GM21526 (cell line): ENCODE measurements around the gene TULP4.
"Not testable (repeated sequence)": the region's sequence is repeated elsewhere in the genome, so short reads cannot be mapped to it uniquely, and the experiment has no call there.

Source experiments
- ATAC-seq: cut with Tn5 transposase; IDR thresholded peaks from one replicate; pipeline ENCODE4 v1.9.1; 2021; ENCODE audit warnings: moderate library complexity; ENCODE audit not compliant: unreplicated experiment, low FRiP score

TULP4 gene

GRCh38 chr6:158545043-158545966, 233.0 kb downstream of the TULP4 start:
- ATAC-seq: no peak

DNA sequence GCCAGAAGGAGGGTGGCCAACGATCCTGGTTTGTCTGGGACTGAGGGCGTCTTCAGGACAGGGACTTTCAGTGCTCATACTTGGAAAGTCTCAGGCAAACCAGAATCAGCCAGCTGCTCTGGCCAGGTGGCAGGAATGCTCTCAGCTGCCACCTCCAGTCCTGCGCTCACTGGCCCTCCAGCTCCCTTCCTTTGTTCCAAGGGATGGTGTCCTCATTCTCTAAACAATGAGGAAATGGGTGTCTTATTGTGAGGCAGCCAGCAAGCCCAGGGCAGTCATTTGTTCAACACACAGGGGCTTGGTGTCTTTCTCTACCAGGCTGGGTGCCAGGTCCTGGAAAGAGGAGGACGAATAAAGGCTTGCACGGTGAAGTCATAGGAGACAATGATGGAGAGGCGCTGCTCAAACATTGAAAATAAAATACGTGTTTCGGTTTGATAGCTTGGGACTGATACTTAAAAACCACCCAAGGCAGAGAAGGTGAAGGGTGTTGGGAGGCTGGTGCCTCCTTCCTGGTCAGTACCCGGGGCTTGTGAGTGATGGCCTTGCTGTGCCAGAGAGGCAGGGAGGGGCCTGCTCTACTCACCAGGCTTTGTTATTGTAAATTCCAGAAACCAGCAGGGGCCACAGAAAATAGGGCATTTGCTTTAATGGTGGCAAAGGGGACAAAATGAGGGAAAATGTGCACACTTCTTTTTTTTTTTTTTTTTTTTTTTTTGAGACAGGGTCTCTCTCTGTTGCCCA, 236.3 kb downstream of the TULP4 start:
- ATAC-seq: no peak

DNA sequence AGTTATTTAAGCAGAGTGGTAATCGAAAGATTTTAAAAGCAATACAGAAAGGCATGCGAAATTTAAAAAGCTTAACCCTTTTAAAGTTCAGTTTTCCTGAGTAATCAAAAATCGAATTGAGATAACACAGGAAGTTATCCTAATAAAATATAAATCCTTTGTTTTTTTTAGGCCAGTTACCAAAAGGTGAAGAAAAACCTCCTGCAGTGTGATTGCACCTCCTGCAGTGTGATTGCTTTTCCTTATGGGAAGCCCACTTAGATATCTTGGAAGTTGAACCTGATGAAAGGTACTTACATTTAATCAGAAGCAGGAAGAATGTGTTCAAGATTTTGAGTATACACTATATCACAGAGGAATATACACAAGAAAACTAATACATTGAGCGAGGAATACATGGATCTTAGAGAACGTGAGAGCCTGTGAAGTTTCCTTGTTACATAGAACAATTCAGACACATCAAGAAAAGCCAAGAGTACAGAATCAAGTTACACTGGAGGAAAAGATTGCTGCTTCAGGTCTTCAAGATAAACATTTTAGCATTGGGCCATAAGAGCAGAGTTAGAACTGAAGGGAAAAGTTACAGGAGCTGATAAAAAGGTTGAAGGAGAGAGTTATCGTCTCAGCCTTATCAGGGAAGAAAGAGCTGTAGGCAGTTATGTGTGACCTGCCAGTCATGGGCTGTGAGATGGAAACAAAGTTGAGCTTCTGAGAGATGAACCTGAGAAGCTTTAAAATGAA, 240.0 kb downstream of the TULP4 start:
- no peak for ATAC-seq

- ATAC-seq: no peak
Measured at GRCh38 chr6:158552796-158553138, 240.5 kb downstream of the TULP4 start.

- no peak for ATAC-seq
Measured at GRCh38 chr6:158554611-158555361, 242.5 kb downstream of the TULP4 start.

DNA sequence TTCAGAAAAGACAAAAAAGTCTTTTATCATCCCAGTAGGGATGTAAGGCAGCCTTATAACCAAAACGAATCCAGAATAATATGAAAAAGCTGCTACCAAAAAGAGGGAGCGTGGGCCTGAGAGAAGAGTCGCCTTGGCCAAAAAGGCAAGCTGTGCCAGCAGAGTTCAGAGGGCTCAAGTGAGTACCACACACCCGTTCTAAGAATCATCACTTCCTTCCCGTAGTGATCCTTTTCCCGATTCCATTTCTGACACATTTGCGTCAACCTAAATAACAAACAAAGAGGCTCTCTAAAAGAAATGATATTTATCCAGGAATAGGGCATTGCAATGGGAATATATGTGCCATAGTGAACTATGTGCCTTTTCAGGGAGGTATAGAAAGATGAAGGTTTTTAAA, 243.8 kb downstream of the TULP4 start:
- no peak for ATAC-seq

DNA sequence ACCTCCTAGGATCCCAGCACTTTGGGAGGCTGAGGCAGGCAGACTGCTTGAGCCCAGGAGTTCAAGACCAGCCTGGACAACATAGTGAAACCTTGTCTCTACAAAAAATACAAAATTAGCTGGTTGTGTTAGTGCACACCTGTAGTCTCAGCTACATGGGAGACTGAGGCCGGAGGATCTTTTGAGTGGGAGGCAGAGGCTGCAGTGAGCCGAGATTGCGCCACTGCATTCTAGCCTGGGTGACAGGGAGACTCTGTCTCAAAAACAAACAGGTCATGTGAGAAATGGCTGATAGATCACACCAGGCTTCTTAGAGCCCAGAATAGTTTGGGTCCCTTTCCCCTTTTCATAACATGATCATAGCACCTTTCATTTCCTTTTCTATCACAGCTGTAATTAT, 244.8 kb downstream of the TULP4 start:
- ATAC-seq: not testable (repeated sequence)

DNA sequence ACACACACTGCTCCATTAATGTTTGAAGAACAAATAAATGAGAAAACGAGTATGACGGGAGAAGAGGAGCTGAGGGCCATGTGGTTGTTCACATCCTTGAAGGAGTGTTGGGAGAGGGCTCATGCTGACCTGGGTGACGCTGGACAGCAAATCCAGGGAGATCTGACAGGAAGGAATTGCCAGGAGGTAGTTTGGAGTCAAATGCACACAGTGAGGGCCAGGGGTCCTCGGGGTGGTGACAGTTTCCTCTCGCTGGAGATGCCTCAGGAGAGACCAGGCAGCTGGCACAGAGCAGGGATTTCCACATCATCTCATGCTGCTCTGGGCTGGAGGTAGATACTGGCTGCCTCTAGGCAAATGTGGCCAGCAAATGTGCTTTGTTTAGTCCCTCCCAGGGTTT, 245.7 kb downstream of the TULP4 start:
- ATAC-seq: no peak

- no peak for ATAC-seq
Measured at GRCh38 chr6:158558415-158559306, 246.4 kb downstream of the TULP4 start.

DNA sequence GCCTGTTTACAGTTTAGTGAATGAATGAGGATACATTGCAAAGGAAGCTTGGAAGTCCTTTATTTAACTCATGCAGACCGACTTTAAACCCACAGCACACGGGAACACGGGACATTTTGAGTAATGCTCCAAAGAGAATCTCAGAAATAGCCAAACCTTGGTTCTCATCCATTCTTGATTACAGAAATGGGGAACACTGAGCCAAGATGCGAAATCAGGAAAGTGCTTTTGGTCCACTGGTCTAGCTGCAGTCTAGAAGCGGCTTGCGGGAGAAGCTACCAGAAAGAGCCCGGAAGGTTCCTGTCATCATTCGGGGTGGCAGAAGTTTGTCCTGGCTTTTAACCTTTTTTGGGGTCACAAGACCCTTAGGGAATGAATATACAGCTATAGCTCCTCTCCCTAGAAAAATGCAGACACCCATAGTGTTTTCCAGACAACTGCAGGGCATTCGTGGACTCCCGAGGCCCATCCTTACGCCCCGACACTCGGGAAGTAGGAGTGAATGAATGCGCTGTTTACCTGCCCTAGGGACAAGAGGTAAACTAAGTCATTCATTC, 247.2 kb downstream of the TULP4 start:
- no peak for ATAC-seq

DNA sequence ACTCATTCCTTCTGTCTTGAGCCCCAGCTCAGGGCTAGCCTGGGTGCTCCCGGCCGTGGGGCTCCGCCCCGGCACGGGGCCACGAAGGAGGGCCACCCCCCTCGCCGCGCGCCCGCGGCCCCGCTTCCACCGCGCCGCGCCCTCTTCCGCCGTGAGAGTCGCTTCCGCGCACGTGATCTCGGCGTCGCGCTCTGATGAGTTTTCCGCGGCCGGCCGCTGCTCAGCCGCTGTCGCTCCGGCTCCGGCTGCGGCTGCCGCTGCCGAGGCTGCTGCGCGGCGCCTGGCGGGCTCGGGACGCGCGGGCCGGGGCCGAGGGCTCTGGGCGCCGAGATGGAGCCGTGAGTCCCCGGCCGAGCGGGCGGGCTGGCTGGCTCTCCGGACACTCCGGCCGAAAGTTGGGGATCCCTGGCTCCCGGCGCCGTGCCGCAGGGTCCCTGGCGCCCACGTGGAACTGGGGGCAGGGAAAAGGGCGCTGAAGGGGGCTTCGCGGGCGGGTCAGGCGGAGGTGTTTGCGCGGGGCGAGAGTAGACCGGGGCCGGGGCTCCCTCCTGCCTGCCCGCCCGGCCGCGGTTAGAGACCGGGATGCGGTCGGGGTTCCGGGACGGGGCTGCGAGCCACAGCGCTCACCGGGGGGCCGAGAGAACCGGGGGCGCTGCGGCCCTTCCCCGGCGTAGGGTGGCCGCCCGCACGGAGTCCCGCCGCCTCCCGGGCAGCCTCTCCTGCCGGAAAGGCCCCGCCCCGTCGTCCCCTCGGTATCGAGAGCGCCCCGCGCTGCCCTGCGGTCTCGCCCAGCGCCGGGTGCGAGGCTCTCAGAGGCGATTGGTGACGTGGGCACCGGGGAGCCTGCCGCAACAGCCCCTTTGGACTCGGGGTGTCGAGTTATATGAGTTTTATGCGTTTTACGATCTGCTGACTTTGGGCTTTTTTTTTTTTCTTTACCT, 247.9 kb downstream of the TULP4 start, which contains the start of gene TMEM181:
TSS of gene TMEM181 (plus strand) at position 197 of the 941 bp plus-strand sequence. CDS start at position 331, 134 bp downstream.
- ATAC-seq: peak; percentile 85

DNA sequence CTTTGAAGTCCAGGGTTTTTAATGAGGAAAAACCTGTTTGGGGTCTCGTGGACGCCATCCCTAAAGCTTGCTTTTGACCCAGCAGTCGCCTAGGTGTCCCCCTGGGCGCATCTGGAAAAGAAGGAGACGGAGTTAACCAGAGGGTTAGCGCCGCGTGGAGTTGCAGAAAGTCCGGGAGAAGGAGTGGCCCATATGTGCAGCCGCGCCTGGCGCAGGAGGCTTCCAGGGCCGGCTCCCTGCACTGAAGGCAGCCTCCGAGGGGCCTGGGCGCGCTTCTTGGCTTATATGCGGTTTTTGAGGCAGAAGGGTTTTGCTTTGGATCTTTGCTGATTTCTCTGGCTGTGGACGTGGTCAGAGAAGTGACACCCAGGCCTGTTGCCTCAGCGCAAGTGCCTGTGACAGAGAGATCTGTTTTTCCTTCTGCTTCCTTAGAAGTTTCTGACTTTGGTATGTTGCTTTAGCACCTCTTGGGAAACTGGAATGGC, 248.6 kb downstream of the TULP4 start:
- ATAC-seq: no peak
